IPS DF 4.7 (cell line): ENCODE measurements around the gene ZNF724.
"Not testable (repeated sequence)": the region's sequence is repeated elsewhere in the genome, so short reads cannot be mapped to it uniquely, and the experiment has no call there.

Experiments
- DNase-seq: peaks from one replicate; pipeline ENCODE4 v3.0.0-alpha.2; 2013; ENCODE audit warnings: low spot score; ENCODE audit errors: extremely low read depth

Gene ZNF724

GRCh38 chr19:23253256-23253655 lies 3.1 kb upstream of the ZNF724 start:
- DNase-seq: not testable (repeated sequence)

- no peak for DNase-seq
These were observed 8.8 kb downstream of the ZNF724 start for GRCh38 chr19:23241419-23241818.

GRCh38 chr19:23222998-23223652 lies 27.1 kb downstream of the ZNF724 start:
- DNase-seq: no peak

GRCh38 chr19:23203841-23204344 lies 46.3 kb downstream of the ZNF724 start:
- DNase-seq: no peak

- DNase-seq: no peak
These were observed 59.9 kb downstream of the ZNF724 start for GRCh38 chr19:23190341-23190740.

- no peak for DNase-seq
These were observed 66.9 kb downstream of the ZNF724 start for GRCh38 chr19:23183251-23183650.
